CD4-positive, alpha-beta T cell treated with Interleukin-15 for 4 hours (primary cell): ENCODE measurements around the gene EVA1B.
A peak's percentile ranks its signal among the peaks of the same experiment; 100 is the strongest.

Source experiments
- DNase-seq: peaks from one replicate; pipeline ENCODE4 v3.0.0-alpha.2; 2020; ENCODE audit warnings: low spot score

Gene EVA1B

DNA sequence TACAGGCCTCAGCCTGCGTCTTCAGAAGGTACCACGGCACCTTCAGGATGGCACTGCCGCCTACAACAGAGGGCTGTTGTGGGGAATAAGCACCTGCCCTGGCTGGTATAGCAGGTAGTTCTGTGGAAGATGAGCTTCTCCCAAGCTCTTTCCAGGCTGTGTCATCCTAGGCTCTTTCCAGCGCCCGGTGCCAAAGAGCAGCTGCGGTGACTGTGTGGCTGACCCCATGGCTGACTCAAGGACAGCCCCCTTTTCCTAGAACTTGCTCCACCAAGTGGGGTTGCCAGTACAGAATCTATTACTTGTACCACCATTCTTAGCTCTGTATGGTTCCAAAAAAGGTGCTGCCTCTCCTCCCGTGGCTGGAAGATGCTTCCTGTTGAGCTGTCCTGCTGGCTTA is 21.9 kb upstream of the EVA1B start:
- DNase-seq, result no peak

DNA sequence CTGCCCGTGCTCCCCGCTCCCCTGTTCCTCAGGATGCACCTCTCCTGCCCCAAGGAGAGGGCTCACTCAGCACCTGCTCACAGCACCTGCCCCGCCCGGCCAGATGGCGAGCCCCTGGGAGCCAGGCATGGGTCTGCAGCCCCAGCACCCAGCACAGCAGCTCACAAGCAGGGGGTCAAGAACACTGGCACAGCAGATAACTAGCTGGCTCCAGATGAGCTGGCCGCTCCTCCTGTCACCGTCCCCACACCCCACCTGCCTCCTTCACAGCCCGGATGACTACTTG is 20.9 kb upstream of the EVA1B start:
- DNase-seq, result no peak

DNA sequence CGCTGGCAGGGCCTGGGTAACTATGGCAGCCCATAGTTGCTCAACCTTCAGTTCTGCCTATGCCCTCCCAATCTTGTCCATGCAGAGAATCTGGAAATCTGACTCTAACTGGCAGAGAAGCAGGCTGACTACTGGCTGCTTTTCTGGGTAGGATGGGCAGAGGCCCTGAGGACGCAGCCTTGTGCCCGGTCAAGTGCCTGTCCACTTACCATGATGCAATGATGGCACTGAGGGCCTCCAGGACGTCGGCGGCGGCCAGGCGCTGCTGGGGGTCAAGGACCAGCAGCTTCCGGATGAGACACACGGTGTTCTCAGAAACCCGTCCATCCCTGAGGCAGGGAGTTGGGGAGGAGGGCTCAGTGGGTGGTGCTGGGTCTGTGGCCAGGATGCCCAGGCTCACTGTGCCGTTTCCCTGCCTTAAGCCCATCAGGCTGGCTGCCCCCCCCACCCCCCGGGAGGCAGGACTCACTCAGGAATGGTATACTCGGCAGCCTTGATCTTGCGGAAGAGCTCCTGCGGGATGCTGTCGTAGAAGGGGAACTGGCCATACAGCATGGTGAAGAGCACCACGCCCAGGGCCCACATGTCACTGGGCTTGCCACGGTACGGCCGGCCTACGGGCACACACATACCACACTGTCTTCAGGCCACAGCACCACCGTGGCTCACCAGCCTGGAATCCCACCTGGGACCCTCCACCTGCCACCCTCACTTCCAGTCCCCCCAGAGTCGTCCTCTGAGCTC is 20.4 kb upstream of the EVA1B start:
- DNase-seq, result no peak

DNA sequence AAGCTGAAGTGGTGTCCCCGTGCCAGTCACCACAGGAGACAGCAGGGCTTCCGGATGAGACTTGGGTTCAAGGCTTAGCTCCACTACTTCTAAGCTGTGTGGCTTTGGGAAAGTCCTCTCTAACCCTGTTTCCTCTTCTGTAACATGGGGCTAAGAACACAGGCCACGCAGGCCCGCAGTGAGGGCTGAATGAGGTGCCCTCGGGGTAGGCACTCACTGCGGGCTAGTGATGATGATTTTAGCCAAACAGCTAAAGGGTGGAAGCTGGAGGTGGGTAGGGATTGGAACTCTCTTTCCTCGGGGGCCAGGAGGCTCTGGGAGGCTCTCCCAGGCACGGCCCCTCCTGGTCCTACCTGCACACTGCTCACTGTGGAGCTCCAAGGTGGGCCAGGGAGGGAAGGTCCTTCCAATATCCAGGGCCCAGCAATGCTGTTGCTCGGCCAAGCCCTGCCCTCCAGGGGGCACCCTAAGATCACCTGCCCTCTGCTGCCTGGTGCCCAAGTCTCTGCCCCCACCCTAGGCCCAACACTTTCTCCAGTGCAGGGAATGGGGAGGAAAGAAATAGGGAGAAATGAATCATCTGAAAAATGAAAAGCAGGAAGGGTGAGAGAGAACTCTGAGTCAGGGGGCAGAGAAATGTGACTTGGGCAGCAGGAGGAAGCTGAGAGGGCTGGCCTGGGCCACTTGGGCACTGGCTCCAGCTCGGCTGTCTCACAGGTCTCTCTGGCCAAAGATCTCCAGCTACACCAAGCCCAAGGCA is 19.2 kb upstream of the EVA1B start:
- DNase-seq, result peak; percentile 56

DNA sequence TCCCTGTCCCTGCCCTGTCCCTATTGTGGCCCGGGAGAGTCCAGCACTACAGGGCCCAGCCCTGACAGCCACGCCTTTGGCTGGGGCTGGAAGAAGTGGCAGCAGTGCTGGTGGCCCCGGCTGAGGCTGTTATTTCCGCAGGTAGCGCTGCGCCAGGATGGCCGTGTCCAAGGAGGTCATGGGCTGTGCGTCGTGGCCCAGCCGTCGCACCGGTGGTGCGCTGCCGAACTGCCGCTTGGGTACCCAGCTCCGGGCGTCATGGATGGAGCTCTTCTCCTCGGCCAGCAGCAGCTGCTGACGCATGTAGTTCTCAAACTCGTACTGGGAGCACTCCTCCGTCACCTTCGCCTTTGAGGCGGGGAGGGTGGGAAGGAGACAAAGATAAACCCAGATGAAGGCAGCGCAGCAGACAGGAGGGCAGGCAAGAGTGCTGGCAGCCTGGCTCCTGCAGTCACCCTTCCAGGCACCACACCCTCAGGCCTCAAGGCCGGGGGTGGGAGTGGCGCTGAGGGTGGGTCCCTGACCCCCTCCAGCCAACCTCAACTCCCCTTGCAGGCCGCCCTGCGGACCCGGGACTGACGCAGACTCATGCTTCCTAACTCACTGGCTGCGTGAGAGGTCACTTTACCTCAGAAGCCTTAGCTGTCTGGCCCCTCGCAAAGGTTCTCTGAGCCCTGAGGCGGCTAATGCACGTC is 18.3 kb upstream of the EVA1B start:
- no peak for DNase-seq

DNA sequence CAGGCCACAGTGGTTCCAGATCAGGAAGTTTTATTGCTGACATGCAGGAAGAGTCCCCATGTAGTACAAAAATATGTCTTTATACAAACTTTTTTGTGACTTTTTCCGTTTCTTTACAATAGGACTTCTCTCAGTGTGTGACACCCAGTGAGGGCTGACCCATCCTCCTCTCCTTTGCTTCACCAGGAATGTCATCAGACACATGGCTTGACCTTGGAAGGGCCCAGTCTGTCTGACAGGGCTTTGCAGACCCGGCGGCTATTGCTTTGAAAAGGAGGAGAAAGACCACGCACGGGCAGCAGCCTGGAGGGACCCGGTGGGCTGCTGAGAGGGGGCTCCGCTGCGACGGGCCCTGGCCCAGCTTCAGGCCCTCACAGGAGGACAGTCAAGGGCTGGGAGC is 16.2 kb upstream of the EVA1B start:
- DNase-seq, result no peak

DNA sequence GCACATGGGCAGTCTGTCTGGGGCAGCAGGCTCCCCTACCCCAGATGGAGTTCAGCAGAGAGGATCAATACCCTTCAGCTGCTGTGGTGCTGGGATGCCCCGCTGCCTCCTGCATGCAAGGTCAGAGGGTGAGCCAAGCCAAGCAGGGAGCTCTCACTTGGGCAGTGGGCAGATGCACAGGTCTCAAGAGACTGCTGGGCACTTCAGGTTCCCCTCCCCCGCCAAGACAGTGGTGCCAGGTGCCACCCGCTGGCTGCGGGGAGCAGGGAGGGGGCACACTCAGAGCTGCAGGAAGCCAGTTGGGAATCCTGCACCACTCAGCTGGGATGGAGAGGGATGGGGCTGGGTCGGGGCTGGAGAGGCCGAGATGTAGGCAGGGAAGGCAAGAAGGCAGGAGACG is 15.8 kb upstream of the EVA1B start:
- DNase-seq, result no peak

DNA sequence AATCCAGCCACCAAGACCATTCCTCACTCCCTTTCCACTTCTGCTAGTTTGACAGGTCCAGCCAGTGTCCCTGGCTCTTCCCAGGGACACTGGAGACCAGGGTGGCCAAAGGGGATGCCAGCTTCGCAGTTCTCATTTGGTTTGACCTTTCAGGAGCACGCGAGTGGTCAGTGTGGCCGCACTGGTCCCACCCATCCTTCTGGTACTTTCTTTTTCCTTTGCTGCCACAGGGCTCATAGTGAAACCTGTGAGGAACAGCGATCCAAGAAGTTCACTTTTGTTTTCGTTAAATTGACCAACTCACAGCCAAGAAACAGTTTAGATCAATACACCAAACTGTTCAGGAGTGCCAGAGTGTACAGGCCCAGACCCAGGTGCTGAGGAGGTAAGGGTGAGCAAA is 14.4 kb upstream of the EVA1B start:
- DNase-seq, result no peak

DNA sequence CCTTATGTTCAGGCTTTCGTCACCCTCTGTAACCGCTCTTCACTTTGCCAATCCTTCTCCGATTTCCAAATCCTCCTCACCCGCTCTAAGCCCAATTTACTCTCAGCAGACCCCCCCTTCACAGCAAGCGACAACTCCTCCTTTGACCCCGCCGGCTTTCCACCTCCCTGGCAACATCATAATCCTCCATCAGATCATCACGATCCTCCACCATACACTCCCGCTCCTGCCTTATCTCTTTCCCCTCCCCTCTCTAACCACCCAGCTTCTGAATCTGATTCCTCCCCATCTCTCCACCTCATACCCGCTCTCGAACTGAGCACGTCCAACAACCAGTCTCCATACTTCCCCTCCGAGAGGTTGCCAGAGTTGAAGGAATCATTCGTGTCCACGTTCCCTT is 7.5 kb upstream of the EVA1B start:
- no peak for DNase-seq

DNA sequence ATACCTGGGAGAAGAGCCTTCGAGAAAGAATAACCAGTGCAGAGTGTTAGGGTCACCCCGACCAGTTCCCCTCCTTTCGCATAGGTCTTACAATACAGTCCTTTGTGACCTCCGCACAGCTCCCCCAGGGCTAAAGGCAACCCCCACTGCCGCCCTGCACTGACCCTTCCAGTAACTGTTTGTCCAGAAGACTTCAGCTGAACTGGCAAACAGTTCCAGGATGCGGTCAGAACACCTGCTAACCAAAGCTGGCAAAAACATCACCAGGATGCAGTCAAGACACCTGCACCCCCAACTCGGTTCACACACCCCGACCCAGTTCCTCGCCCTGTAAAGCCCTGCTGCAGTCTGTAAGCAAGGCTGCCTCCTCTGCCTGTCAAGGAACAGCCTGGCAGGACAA is 6.4 kb upstream of the EVA1B start:
- DNase-seq, result no peak

DNA sequence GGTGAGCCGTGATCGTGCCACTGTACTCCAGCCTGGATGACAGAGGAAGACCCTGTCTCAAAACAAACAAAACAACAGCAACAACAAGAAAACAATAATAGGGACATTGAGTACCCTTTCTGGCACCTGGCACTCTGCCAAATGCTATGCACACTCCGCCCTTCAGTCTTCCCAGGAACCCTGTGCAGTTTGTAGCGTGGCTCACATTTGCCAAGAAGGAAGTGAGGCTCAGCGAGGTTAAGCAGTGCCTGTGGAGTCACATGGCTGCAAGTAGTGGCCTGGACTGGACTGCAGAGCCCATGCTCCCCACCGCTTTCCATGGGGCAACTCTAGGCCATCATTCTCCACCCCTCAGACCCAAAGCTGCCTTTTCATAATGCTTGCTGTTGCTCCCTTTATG is 5.3 kb upstream of the EVA1B start:
- no peak for DNase-seq

DNA sequence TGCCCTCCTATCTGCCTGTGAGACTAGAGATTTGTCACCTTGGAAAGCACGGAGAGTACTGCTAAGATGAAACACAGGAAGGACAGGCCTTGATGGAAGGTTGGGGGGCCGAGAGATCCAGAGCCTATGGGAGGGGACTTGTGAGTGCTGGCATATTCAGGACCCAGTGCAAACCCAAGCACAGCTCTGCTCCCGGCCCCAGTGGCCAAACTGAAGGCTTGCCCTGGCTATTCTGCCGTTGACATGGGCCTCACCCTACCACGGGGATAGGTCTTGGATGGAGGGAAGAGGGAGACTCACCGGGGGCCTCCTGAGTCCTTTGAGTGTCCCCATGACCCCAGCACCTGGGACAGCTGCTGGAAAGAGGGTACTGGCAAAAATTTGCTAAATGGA is 4.6 kb upstream of the EVA1B start:
- DNase-seq, result no peak

DNA sequence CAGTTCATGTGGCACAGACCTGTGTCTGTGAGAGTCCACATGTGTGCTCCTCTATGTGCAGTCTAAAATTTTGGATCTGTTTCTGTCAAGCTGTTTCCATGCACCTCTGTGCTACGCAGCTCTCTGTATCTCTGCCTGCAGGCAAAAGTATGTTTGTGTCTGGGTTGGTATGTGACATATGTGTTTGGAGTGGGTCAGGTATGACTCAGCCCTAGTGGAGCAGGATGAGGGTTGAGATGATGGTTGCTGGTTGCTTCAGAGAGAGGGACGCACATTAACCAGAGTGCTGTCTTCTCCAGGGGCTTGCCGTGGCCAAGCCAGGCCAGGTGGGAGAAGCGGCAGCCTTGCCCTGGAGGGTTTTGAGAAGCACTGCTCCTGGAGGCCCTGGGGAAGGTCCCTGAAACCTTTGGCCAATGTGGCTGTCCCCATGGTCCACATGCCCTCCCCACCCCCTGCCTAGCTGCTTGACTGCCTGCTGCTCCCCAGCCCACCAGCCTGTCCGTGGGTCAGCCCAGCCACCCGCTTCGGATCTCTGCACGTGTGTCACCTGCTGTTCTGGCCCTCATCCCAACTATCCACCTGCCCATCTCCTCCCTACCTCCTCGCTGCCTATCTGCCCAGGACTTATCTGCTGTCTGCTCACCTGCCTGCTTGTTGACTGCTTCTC is 4.1 kb upstream of the EVA1B start:
- no peak for DNase-seq

DNA sequence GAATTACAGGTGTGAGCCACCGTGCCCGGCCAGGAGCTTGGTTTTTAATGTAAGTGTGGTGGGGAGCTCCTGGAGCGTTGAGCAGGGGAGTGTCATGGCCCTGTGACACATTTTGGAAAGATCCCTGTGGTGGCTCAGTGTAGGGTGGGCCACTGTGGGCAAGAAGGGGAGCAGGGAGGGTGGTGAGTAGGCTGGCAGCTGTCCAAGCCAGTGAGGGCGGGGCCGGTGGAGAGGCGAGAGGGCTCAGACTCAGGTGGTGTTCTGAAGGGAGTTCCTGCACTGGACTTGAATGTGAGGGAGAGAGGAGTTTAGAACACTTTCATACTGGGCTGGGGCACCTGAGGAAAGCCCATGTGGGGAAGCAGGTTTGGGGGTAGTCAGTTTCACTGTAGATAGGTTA is 3.1 kb upstream of the EVA1B start:
- DNase-seq, result no peak

DNA sequence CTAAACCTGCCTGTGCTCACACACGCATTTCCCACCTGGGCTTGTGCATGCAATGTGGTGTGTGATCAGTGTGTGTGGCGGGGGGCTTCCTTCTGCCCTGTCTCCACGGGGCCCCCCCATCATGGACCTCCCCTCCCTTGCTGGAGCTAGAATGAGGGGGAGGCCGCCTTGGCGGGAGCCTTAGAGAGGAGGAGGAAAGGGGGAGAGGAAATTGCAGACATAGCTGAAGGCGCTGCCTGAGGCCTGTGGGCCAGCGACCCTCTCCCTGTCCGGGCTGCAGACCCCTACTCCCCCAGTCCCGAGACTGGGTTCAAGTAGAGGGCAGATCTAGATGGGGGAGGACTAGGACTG is 883 bp upstream of the EVA1B start:
- no peak for DNase-seq

DNA sequence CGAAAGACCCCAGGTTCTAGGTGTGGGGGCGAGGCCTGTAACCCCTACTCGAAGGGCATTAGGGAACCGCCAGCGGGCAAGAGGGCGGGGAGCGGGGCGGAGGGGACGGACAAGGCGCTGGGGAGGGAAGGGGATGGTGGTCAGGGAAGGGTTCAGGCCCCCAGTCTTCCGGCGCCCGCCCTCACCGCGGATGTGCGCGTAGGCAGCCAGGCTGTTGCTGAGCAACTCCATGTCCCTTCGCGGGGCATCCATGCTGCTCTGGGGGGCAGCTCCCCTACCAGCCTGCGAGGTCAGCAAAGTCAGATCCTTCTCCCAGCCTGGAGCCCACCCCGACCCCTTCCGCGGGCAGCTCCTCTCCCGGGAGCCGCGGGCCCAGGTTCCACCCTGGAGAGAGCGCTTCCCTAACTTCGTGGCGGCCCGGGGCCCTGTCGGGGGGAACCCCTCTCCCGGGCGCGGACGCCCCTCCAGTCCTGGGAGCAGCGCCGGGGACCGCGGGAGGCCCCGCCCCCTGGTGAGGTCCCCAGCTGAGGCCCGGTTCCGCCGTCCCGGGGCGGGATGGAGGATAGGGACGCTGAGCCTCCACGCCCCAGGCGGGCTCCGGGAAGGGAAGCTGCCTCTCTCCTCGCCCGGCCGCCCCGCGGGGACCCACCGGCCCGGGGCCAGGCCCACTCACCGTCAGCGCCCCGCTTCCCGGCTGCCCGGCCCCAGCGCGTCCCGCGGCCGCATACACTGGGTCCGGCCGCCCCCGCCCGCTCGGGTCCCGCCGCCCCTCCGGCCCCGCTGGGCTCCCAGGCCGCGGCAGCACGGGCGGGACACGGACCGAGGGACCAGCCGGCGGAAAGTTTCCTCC is 434 bp downstream of the EVA1B start:
- peak; percentile 15 for DNase-seq

DNA sequence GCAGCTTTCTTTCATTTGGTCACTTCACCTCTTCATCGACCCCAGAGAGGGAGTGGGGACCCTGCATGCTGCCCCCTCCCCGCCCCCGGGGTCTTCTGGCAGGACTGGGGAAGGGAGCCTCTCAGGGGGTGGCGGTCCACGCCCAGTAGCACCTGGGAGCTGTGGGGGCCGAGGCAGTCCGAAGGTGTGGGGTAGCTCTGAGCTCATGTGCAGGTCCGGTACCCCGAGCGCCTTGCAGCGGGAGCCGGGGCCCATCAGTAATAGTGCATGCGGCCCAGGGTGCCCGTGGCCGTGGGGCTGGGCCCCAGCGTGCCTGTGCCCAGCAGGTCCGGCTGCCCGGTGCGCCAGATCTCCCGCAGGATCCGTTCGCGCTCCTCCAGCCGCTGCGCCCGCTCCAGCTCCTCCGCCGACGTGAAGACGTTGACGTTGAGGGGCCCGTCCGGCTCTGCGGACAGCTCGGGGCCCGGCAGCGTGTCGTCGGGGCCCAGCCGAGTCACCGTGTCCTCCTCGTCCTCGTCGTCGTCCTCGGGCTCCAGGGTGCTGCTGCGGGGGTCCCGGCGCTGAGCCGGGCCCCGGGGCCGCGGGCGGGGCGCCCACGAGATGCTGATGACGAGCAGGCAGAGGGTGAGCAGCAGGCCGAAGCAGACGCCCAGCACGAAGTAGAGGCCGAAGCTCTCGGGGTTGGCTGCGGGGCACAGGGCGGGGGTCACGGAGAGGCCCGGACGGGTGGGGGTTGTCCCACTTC is 1.2 kb downstream of the EVA1B start:
- DNase-seq, result no peak

DNA sequence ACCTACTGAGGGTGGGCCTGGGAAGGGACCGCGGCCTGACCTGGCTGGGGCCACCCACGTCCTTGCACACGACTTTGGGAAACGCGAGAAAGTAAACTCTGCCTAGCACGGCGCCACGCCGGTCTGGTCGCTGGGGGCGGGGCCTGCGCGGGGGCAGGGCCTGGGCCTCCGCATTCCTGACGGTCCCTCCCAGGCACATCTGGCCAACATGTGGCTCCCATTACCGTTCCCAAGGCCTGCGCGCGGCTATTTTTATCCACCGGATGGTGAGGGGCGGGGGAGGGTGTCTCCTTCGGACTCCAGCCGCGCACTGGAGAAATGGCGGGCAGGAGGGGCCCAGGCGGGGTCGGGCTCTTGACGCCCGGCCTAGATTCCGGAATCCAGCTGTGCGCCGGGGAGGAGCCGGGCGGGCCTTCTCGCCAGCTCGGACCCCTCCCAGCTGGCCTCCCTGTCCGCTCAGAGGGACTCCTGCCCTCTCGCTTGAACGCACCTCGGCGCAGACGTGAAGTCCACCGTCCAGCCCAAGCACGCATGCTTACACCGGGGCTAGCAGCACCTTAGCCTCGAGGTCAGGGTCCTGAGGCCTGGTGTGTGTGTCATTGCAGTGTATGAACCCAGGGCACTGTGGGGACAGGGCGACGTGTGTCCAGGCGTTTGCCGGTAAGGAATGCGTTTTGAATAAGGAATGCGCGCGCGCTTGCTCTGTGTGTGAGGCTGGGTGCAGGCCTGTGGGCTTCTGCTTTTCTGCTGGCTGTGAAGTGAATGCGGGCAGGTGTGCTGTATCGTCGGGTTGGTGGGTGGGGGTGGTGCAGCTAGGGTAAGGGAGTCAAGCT is 2.1 kb downstream of the EVA1B start:
- DNase-seq, result no peak

DNA sequence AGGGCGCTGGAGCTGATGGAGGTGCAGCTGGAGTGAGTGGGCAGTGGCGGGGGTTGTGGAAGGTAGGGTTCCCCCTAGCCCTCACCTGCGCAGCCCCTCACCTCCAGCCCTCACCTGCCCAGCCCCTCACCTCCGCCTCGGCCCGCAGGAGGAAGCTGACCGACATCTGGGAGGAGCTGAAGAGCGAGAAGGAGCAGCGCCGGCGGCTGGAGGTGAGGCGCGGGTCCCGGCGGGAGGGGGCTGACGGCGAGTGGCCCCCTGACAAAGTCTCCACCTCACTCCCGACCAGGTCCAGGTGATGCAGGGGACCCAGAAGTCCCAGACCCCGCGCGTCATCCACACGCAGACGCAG is 2.7 kb downstream of the EVA1B start:
- no peak for DNase-seq

DNA sequence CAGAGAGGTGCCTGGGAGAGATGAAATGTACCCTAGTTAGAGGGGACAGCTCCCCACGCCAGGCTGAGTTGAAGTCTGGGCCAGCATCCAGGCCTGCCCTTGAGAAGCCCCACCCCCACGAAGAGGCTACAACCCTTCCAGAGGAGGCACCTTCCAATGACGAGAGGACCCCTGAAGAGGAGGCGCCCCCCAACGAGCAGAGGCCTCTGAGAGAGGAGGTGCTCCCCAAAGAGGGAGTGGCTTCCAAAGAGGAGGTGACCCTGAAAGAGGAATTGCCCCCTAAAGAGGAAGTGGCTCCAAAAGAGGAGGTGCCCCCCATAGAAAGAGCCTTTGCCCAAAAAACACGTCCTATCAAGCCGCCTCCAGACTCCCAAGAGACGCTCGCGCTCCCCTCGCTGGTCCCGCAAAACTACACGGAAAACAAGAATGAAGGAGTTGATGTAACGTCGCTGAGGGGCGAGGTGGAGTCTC is 3.1 kb downstream of the EVA1B start:
- DNase-seq, result no peak
